Activated gamma-delta T cell treated with anti-CD3 and anti-CD28 coated beads, Interleukin-2, amount 50 U/mL, for 16 hours (primary cell): ENCODE results near the gene ZNF25.
A peak's percentile ranks its signal among the peaks of the same experiment; 100 is the strongest.
"Not testable (repeated sequence)": the region's sequence is repeated elsewhere in the genome, so short reads cannot be mapped to it uniquely, and the experiment has no call there.

Experiments
- DNase-seq: peaks from one replicate; pipeline ENCODE4 v3.0.0-alpha.2; 2020; ENCODE audit warnings: low read depth

The ZNF25 gene

DNA sequence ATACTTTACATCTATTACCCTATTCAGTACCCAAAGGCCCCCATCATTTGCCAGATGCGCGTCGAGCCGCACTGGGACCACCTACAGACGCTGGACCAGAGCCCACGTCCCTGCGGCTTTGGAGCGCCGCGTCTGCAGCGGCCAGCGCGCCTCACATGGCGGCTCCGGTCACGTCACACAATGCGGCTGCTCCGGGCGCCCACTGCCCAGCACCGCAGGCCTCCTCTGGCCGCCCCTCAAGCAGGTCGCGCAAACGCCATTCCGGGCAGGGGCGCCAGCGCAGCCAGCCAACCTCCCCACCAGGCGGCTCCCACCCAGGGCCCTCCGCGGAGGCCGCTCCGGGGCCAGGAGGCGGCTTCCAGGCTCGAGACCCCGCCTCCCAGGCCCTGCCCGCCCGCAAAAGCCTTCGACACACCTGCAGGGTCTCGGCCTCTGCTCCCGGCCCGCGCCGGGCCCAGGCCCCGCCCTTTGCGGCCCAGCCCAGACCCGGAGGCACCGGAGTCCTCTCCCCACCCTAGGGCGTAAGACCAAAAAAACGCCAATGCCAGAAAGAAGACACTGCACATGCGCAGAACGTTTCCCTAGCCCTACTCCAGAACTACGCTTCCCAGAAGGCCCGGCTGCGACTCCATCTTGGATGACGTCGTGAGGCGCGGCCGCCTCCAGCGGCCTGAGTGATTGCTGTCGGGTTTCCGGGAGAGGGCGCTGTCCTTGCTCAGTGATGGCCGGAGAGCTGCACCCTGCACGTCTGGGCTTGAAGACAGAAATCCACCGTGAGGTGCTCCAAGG lies at the start of gene ZNF25:
TSS of gene ZNF25 (minus strand) at position 557 of the 789 bp plus-strand sequence. CDS start 4,925 bp downstream, outside the sequence.
- peak; percentile 97 for DNase-seq

DNA sequence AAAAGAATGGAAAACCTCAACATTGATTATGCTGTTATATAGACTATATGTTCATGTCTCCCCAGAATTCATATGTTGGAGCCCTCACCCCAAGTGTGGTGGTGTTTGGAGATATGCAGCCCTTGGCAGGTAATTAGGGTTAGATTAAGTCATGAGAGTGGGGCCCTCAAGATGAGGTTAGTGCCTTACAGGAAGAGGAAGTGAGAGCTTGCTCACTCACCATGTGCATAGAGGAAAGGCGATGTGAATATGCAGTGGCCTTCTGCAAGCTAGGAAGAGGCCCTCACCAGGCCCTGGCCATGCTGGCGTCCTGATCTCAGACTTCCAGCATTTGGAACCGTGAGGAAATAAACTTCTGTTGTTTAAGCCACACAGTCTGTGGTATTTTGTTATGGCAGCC lies 48.8 kb upstream of the ZNF25 start:
- DNase-seq = no peak

DNA sequence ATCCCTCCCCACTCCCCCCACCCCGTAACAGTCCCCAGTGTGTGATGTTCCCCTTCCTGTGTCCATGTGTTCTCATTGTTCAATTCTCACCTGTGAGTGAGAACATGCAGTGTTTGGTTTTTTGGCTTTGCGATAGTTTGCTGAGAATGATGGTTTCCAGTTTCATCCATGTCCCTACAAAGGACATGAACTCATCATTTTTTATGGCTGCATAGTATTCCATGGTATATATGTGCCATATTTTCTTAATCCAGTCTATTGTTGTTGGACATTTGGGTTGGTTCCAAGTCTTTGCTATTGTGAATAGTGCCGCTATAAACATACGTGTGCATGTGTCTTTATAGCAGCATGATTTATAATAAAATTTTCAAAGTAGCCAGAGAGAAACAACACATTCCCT lies 42.7 kb upstream of the ZNF25 start:
- DNase-seq = not testable (repeated sequence)

DNA sequence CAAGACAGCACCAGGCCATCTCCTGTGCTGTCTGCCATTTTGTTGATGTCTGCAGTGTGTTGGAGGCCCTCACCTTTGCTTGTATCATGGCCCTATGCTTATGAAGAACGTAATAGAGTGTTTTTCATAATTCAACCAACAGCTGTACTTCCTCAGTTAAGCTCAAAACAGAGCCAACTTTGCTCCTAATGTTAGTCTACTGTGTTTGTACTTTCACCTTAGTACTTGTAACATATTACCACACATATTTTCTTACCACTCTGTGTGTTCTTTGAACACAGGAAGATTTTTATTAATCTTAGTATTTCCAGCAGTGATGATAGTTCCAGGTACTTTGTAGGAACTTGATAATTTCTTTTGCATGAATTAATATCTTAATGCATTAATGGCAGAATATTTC lies 39.9 kb upstream of the ZNF25 start:
- DNase-seq = no peak

DNA sequence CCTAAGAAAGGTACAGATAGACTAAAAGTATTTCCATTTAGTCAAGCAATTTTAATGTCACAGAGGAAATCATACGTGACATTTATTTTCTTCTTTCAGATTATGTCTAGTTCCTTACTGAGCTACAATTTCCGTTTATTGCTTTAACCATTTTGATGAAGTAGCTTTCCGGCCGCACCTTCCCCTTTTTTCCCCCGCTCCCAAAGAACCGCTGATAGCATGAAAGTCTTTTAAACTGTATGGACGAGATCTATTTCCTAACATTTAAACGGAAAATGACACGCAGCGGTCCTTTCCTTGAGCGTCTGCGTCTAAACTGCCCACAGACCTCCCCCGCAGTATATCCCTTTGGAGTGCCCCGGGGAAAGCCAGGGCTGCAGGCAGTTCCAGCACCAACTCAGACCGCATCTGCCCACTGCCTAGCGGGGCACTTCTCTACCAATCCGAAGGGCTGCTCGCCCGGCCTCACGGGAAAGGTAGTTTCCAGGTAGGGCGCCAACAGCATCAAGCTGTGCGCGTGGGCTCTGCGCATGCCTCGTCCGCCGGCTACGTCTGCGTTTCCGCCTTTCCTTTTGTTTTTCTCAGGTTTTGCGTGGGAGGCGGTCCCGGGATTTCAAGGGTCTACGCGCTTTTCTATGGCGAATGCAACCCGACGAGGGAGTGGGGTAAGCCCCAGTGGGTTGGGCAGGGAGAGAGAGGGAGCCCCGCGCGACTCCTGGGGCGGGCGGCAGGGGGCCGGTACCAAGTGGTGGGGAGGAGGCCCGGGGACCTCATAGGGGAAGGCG lies 33.9 kb upstream of the ZNF25 start, which contains the start of gene ZNF33A:
TSS of gene ZNF33A (plus strand) at position 557 of the 785 bp plus-strand sequence. CDS start 1,667 bp downstream, outside the sequence.
- DNase-seq = peak; percentile 87

DNA sequence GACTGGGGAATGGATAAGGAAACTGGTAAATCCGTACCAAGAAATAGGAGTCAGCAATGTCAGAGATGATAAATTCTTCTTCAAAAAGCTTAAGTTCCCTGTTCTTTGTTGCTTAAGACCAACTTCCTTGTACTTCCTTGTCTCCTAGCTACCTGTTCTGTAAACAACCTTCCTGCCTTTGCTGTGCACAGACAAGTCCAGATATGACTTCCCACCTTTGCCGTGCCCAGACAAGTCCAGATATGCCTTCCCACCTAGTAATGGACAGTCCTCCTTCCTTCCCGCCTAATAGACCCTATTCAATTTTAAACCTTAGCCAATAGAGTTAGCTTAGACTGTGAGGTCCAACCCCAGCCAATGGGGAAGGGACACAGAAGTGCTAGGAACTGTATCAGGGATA lies 31.5 kb upstream of the ZNF25 start:
- DNase-seq = no peak

DNA sequence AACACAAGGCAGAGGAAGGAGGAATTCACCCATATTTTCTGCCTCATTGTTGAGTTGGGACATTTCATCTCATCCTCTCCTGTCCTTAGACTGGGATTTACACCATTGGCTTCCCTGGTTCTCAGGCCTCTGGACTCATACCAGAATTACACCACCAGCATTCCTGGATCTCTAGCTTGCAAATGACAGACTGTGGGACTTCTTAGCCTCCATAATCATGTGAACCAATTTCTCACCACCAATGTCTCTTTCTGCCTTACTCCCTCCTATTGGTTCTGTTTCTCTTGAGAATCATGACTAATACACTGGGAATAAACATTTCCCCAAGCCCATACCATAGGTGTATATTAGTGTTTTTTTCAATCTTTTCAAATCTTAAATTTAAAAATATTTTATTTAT lies 31.1 kb upstream of the ZNF25 start:
- DNase-seq = no peak

DNA sequence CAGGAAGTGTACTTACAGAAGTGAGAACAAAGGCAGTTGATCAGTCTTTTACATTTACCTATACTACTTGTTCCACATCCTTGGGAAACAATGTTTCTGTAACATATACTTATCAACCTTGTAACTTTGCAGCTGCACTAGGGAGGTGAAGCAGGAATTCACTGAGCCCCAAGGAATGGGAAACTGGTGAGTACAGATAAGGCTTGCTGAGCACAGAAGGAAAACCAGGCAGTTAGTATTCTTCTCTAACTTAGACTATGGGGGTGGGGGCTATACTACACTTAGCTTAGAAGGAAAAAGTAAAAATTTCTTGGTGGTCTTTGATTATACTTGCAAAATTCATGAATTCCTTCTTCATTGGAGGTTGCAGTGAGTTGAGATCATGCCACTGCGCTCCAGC lies 27.1 kb upstream of the ZNF25 start:
- no peak for DNase-seq

DNA sequence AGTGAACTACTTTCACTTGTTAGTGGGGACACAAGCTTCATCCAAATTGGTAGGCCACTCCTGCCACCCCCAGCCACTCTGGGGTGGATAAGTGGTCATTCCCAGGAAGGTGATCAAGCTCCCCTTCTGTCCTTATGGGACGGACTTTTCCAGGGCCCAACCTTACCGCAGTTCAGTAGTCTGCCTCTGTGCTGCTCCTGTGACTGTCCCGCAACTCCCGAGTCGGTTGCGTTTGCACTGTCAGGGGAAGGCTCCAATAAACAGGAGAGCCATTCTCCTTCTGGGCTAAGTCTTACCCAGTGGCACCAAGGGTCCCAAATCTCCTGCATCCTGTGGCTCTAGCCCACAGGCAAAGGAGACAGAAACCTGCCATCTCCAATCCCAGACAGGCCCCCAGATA lies 26.6 kb upstream of the ZNF25 start:
- DNase-seq = no peak

DNA sequence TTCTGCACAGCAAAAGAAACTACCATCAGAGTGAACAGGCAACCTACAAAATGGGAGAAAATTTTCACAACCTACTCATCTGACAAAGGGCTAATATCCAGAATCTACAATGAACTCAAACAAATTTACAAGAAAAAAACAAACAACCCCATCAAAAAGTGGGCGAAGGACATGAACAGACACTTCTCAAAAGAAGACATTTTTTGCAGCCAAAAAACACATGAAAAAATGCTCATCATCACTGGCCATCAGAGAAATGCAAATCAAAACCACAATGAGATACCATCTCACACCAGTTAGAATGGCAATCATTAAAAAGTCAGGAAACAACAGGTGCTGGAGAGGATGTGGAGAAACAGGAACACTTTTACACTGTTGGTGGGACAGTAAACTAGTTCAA lies 24.0 kb upstream of the ZNF25 start:
- DNase-seq = not testable (repeated sequence)

DNA sequence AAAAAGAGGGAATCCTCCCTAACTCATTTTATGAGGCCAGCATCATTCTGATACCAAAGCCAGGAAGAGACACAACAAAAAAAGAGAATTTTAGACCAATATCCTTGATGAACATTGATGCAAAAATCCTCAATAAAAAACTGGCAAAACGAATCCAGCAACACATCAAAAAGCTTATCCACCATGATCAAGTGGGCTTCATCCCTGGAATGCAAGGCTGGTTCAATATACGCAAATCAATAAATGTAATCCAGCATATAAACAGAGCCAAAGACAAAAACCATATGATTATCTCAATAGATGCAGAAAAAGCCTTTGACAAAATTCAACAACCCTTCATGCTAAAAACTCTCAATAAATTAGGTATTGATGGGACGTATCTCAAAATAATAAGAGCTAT lies 22.5 kb upstream of the ZNF25 start:
- DNase-seq = not testable (repeated sequence)

DNA sequence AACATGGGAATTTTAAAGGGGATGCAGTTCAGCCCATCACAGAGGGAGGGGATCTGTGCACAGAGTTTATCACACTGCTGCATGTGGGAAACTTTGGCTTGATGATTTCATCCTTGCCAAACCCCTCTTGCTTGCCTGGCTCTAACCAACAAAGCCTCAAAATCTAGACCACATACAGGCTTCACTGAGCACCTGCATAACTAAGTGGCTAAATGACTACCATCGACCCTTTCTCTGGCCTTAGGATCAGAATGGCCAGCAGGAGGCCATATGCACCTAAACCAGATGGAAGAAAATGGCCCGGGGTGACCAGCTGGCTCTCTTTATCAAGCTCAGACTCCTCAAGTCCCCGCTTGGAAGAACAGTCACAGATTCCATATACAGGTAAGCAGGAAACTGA lies 15.6 kb upstream of the ZNF25 start:
- no peak for DNase-seq

DNA sequence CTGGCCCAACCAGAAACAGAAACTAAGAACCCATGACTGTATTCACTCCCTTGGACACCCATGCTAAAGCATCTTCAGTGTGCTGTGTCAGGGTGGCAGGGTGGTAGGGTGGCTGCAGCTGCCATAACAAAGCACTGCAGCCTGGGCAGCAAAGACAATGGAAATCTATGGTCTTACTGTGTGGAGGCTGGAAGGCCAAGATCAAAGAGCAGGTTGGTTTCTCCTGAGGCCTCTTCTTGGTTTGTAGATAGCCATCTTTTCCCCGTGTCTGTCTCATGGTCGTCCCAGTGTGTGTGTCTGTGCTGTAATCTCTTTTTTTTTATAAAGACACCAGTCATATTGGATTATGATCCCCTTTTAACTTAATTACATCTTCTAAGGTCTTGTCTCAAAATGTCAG lies 15.2 kb upstream of the ZNF25 start:
- no peak for DNase-seq

DNA sequence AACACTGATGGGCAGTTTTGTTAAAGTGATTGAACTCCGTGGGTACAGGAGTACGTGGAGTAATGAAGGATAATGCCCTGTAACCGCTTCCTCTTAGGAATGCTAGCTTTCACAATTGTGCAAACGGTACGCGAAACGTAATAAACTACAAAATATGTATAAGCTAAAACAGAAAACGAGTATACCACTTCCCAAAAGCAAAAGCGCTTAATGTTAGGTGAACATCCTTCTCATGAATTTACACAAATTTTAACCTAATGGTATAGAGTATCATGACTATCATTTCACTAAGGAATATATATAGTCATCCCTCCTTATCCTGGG lies 395 bp upstream of the ZNF25 start:
- no peak for DNase-seq

DNA sequence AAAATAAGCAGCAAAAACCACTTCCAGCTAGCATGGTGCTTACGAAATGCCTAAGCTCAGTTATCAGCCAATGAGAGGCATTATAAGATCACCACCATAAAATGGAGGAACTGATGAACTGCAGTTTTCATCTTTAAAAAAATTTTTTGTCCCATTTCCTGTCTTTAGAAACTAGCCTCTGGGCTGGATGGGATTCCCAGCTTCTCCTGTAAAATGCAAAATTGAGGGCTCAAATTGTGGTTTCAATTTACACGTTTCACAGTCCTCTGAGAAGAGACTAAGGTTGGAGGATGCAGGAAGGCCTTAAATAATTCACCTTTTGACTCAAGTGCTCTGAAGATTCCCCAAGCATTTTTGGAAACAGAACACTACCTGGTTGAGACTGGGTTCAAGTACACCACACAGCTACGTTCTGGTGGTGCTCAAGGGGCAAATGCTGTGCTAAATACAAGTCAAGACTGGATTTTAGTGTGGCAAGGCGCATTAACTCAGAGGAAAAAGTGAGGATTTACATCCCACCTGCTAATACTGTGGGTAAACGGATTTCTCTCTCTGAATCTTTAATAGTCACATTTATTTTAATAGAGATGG lies 951 bp downstream of the ZNF25 start:
- DNase-seq = no peak

DNA sequence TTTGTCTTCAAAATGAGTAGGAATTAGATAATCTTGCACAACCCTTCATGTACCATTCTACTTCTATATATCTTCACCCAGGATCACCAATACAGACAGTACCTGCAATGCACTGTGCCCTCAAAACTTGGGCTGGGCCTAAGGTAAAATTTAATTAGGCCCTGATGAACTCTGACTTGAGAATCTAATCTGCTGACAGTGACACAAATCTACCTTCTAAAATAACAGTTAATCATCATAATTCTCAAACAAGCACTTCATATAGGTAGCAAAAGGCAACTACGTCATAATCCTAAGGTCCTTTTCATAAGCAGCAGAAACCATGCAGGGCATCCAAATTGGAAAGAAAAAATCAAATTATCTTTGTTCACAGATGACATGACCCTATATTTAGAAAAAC lies 4.1 kb downstream of the ZNF25 start:
- DNase-seq = no peak

DNA sequence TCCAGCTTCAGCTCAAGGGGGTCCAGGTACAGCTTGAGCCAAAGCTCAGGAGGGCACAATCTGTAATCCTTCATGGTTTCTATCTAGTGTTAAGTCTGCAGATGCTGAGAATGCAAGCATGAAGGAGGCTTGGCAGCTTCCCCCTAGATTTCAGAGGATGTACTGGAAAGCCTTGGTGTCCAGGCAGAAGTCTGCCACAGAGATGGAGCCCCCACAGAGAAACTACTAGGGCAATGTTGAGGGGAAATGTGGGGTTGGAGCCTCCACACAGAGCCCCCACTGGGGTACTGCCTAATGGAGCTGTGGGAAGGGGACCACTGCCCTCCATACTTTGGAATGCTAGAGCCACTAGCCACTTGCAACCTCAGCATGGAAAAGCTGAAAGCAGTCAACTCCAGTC lies 11.4 kb downstream of the ZNF25 start:
- DNase-seq = no peak

DNA sequence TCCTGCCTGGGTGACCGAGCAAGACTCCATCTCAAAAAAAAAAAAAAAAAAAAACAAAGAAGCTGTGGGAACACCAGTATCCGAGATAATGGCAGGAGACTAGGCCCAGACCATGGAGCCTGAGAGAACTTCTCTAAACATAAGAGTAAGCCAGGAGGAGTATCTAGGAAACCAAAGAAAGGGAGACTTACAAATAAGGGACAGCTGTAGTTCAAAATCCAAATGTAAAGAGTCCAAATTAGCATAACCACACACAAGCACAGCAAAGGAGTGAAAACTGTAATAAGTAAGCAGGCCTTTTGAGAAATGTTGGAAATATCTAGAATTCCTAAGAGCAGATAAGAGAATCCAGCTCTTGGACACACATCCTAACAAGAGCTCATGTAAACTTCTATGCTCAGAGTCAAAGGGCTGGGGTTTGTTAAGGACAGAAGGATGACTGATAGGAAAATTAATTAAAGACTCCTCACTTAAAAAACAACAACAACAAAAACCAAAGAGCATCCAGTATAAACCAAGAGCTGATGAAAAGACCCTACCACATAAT lies 15.8 kb downstream of the ZNF25 start:
- no peak for DNase-seq

DNA sequence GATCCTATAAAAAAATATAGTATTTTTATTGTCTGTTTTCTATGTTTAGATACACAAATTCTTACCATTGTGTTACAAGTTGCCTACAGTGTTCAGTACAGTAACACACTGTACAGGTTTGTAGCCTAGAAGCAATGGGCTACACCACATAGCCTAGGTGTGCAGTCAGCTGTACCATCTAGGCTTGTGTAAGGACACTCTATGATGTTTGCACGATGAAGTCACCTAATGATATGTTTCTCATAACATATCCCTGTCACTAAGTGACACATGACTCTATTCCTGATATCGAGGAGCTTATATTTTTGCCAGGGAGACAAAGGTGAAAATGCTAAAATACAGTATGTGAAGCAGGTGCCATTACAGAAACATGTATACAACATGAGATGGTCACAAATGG lies 18.6 kb downstream of the ZNF25 start:
- no peak for DNase-seq

DNA sequence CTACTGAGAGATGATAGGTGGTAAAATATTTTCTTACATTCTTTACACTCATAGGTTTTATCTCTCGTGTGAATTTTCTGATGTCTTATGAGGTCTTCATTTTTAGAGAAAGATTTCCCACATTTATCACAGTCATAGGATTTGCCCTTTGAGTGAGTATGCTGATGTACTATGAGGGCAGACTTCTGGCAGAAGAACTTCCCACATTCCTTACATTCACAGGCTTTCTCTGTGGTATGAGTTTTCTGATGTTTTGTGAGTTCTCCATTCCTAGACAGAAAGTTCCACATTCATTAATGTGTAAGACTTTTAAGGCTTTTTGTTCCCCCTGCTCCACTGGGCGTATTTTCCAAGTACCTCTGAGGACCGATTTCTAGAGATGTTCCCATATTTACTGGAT lies 23.5 kb downstream of the ZNF25 start:
- no peak for DNase-seq

DNA sequence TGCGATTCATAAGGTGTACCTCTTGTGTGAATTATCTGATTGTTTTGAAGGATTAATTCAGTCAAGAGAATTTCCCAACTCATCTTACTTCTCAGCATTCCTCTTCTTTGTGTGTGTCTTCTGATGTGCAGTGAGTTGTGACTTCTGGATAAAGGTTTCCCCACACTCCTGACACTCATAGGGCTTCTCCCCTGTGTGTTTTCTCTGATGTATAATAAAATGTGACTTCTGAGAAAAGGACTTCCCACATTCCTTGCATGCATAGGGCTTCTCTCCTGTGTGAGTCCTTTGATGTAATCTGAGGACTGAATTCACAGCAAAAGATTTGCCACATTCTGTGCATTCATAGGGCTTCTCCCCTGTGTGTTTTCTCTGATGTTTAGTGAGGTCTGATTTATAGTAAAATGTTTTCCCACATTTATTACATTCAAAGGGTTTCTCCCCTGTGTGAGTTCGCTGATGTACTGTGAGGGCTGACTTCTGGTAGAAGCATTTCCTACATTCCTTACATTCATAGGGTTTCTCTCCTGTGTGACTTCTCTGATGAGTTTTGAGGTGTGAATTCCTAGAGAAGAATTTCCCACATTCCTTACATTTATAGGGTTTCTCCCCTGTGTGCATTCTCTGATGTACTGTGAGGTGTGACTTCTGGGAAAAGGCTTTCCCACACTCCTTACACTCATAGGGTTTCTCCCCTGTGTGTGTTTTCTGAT lies 24.2 kb downstream of the ZNF25 start:
- no peak for DNase-seq

DNA sequence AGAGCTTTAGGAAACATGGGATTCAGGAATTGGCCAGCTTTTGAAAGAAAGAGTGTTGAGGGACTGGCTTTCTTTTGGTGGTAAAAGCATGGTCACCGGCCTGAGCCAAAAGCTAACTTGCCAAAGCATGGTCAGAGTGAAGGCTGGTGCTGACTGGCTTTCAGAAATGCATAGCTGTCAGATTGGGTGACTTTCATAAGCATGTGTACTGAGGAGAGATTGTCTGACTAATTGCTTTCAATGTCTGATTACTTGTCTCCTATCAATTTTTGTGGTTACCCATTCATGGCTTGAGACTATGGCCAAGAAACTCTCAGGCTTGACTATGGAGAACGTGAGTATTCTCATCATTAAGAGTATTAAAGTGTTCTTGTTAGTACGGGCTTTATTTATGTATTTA lies 28.2 kb downstream of the ZNF25 start:
- no peak for DNase-seq
